Neutrophil (primary cell): Measurements from ENCODE around the gene NFIL3.

Source experiments
- H3K27ac ChIP-seq: fragments of 200-600 bp; sonication (generic); 2 replicates; pipeline ENCODE4 v1.5.1; 2016; ENCODE audit warnings: mild to moderate bottlenecking, moderate library complexity
- H3K27me3 ChIP-seq: fragments of 200-600 bp; sonication (generic); 2 replicates; pipeline ENCODE4 v1.6.0; 2016; ENCODE audit warnings: mild to moderate bottlenecking
- H3K36me3 ChIP-seq: fragments of 200-600 bp; sonication (generic); 2 replicates; pipeline ENCODE4 v1.5.1; 2017
- H3K4me1 ChIP-seq, 2 experiments: fragments of 200-600 bp in 1 of 2; sonication (generic) in 1 of 2; 1 replicate in 1 of 2; 2 replicates in 1 of 2; pipeline versions ENCODE4 v1.5.1 to v1.6.1; 2013 to 2016; ENCODE audit warnings: low read depth in 1 of 2, low read length in 1 of 2, mild to moderate bottlenecking in 1 of 2, moderate library complexity in 1 of 2; ENCODE audit not compliant: control insufficient read depth in 1 of 2, insufficient read depth in 1 of 2
- H3K4me3 ChIP-seq, 2 experiments: fragments of 200-600 bp in 1 of 2; sonication (generic) in 1 of 2; 1 replicate in 1 of 2; 2 replicates in 1 of 2; pipeline ENCODE4 v1.5.1; 2013 to 2016; ENCODE audit warnings: low read depth in 1 of 2, low read length in 1 of 2, mild to moderate bottlenecking in 1 of 2, moderate library complexity in 1 of 2
- H3K9me3 ChIP-seq: fragments of 200-600 bp; sonication (generic); 2 replicates; pipeline ENCODE4 v1.5.1; 2016
- TF ChIP-seq, protein P1 (sequence below): fragments of 200-600 bp; sonication (generic); IDR thresholded peaks from 2 replicates; pipeline ENCODE4 v1.5.1; 2016; ENCODE audit warnings: antibody characterized with exemption

The NFIL3 gene

DNA sequence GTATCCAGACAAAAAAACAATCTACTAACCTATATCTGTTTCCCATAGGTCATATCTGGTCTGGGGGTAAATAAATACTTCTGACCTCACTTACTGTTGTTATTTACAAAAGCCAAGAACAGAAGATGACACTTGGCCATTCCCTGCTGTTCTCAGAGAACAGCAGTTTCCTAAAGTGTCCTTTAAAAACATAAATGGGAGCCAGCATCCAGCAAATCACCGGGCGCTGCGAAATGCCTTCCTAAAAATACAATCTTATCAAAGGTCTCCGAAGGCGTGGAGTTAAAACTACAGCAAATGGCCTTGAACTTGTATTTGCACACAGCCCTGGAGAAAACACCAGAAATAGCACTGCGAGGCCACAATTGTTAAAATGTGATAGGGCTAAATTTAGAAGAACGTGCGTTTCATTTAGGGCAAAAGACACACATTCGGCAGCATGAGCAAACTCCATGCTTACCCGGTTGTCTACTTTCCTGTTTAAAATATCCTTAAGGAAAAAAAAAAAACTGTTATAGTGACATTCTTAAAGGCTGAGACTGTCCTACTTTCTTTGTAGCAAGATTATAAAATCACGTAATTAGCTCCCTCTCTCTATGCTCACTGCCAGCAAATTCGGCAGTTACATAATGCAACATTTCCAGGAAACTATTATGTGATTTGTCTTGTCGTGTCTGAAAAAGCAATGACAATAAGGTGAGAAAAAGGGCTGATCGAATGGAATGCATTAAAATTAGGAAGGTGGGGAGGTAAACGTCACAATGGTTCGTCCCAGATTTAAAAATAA is 1.5 kb downstream of the NFIL3 start:
- Histone ChIP-seq H3K36me3 (no peaks in the 10 kb centered on the region), H3K27me3 (no peaks in the 10 kb centered on the region), H3K4me3 (peak overlapping the region; percentile 70 to 100), H3K9me3 (no peaks in the 10 kb centered on the region), H3K4me1 (peaks cover 63 to 75% of the 10 kb centered on the region in 2 experiments), H3K27ac (peak overlapping the region; percentile 99)
- TF ChIP-seq, protein P1, sequence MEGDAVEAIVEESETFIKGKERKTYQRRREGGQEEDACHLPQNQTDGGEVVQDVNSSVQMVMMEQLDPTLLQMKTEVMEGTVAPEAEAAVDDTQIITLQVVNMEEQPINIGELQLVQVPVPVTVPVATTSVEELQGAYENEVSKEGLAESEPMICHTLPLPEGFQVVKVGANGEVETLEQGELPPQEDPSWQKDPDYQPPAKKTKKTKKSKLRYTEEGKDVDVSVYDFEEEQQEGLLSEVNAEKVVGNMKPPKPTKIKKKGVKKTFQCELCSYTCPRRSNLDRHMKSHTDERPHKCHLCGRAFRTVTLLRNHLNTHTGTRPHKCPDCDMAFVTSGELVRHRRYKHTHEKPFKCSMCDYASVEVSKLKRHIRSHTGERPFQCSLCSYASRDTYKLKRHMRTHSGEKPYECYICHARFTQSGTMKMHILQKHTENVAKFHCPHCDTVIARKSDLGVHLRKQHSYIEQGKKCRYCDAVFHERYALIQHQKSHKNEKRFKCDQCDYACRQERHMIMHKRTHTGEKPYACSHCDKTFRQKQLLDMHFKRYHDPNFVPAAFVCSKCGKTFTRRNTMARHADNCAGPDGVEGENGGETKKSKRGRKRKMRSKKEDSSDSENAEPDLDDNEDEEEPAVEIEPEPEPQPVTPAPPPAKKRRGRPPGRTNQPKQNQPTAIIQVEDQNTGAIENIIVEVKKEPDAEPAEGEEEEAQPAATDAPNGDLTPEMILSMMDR, result no peak

DNA sequence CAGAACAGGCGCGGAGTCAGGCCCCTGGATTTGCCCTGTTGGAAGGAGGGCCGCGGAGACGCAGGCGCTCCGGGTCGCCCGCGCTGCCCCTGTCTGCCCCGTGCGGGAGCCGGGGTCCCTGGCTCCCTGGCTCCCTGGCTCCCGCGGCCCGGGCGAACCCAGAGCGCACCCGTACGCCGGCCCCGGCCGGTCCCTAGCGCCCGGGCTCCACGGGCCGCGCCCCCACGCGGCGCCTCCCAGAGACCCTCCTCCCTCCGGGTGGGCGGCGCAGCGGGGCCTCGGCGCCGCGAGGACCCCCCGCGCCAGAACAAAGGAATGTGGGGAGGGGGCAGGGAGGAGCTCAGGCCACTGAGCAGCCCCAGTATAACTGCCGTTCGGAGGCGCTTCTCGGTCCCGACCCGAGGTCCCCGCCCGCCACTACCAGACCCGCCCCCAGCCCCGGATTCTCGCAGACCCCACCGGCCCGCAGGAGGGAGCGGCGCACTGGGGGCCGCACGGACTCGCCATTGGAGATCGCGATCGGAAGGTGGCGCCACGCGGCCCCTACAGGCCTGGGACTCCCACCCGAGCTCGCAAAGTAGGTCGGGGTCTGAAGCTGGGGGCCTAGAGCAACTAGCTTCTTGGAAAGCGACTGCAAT is 2.4 kb downstream of the NFIL3 start:
- H3K4me3 ChIP-seq, result peak overlapping the region; percentile 70 to 100
- peak overlapping the region; percentile 99 for H3K27ac ChIP-seq
- no peaks in the 10 kb centered on the region for H3K9me3 ChIP-seq
- peaks cover 65 to 75% of the 10 kb centered on the region in 2 experiments for H3K4me1 ChIP-seq
- TF ChIP-seq, protein P1, result no peak
- H3K36me3 ChIP-seq, result no peaks in the 10 kb centered on the region
- no peaks in the 10 kb centered on the region for H3K27me3 ChIP-seq

DNA sequence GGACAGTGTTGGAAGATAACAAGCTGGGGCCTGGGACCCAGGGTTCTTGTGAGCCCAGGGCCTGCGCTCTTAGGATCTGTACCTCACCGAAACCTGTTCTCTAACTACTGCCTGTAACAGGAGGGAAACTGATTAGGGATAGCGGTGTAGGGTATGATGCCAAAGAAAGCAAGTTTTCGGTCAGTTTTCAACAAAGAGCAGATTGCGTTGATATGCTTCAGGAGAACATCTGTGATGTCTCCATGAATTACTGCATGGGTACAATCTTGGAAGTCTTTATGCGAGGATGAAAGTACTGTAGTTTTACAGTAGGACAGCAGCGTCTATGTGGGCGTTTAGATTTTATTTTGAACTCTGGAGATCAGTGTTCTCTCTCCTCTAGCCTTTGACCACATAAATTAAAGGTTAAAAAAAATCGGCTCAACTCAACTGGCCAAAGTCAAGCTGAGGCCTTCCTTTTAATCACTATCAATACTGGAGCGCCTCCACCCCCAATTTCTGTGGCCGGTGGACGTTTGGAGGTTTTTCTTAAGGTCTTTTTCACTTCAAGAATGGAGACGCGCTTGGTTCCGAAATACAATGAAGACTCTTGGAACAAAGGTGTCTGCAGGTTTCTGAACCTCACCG is 3.0 kb downstream of the NFIL3 start:
- TF ChIP-seq, protein P1, result no peak
- H3K27ac ChIP-seq, result peak overlapping the region; percentile 99
- H3K4me3 ChIP-seq, result peak overlapping the region; percentile 70 to 100

DNA sequence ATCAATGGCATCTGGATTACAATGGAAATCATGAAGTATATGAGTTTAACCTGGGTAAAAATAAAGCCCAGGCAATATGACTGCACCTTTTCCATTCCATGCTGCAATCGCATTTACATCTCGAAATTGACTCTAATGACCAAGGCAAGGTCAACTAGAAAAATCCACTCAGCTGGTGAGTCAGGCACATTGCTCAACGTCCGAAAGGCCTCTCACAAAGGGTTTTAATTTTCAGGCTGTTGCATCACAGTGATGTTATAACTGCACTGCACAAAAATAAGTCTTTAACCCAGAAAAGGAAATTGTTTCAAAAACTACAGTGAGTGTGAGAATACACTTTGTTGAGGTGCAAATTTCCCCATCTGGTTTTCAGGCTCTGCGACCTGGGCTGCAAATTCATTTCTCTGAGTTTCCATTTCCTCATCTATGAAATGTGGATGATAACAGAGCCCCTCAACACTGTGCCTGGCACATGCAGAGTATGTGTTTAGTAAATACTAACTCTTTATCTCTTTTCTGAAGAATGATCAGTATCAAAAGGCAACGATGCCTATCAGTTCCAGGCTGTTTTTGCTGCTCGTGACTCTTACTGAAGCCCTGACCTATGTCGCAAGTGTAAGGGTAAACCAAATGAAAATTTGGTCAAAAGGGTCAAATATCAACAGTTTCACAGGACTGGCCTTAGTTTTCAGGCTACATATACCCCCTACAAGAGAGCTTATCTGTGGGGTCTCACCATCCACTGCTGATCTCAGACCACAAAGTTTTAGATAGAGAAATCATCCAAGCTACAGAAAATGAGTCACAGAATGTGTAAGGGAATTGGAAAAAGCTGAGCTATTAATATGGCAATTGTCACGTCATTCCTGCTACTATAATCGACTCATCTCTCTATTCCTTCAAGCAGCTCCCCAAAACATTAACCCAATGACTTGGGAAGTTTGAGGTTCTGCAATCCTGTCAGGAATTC is 4.1 kb downstream of the NFIL3 start:
- H3K4me3 ChIP-seq, result peak overlapping the region; percentile 70 to 100
- peak overlapping the region; percentile 99 for H3K27ac ChIP-seq
- TF ChIP-seq, protein P1, result no peak
- no peaks in the 10 kb centered on the region for H3K9me3 ChIP-seq
- no peaks in the 10 kb centered on the region for H3K36me3 ChIP-seq
- H3K4me1 ChIP-seq, result peaks cover 65 to 74% of the 10 kb centered on the region in 2 experiments
- H3K27me3 ChIP-seq, result no peaks in the 10 kb centered on the region

More for the DNA sequence above, 3.0 kb downstream of the NFIL3 start:
- Histone ChIP-seq H3K27me3 (no peaks in the 10 kb centered on the region), H3K4me1 (peaks cover 65 to 75% of the 10 kb centered on the region in 2 experiments), H3K36me3 (no peaks in the 10 kb centered on the region), H3K9me3 (no peaks in the 10 kb centered on the region)

DNA sequence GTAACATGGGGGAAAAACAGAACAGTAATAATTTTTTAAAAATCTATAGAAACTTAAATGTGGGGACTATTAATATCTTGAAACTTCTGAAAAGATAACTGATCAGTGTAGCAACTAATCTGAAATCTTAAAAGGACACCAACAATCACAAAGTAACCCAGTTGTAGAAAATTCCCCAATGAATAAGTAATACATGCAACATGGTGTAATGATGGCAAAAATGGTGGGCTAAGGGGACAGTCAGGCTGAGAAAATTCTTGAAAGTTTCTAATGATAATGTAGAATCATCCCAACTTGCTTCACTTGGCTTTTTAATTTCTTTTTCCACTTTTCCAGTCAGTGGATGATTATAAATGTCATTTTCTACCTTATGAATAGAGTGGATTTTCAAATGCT is 5.4 kb downstream of the NFIL3 start:
- Histone ChIP-seq H3K36me3 (no peaks in the 10 kb centered on the region), H3K27ac (peak overlapping the region; percentile 99), H3K9me3 (no peaks in the 10 kb centered on the region), H3K27me3 (no peaks in the 10 kb centered on the region), H3K4me3 (peak overlapping the region; percentile 70 to 100), H3K4me1 (peaks cover 78 to 87% of the 10 kb centered on the region in 2 experiments)
- TF ChIP-seq, protein P1, result no peak
